OCI-LY7 (cell line): ENCODE data around the gene EPHA6. TPM values are rescaled to one million over a fixed set of nuclear protein-coding genes. Genes with fewer than 3 reads are reported as not detected.

Experiments
- BruUV-seq: library from RNA; stranded (reverse); fragments of 400-500 nt; replicated peaks from 2 replicates; lab custom pipeline; 2021; lab: Mats Ljungman, UMichigan
- CTCF ChIA-PET: fragments of 300-600 bp; sonication (Branson Sonifier 250); formaldehyde crosslinking; loops from one replicate; lab custom pipeline; 2022; ENCODE audit warnings: antibody characterized with exemption; ENCODE audit not compliant: unreplicated experiment; lab: Charles Lee
- POLR2A ChIA-PET: fragments of 300-600 bp; sonication (Branson Sonifier 250); formaldehyde crosslinking; loops from one replicate; lab custom pipeline; 2022; ENCODE audit warnings: antibody characterized with exemption; lab: Charles Lee
- DNase-seq: peaks from one replicate; pipeline ENCODE4 v3.0.0-alpha.2; 2015; ENCODE audit warnings: low spot score
- H2AFZ ChIP-seq: fragments of 200-600 bp; sonication (generic), shearing (Covaris generic); 2 replicates; pipeline ENCODE4 v1.6.1; 2014; ENCODE audit warnings: mild to moderate bottlenecking, antibody characterized with exemption, low read length, moderate library complexity
- H3K27ac ChIP-seq: fragments of 200-600 bp; sonication (generic); 2 replicates; pipeline ENCODE4 v1.5.1; 2014; ENCODE audit warnings: mixed run types, low read depth, mild to moderate bottlenecking, moderate library complexity, low read length, inconsistent platforms; ENCODE audit not compliant: poor library complexity, severe bottlenecking
- H3K36me3 ChIP-seq: fragments of 200-600 bp; sonication (generic); 2 replicates; pipeline ENCODE4 v1.6.1; 2014; ENCODE audit warnings: mild to moderate bottlenecking, antibody characterized with exemption, low read length, moderate library complexity, mixed read lengths; ENCODE audit not compliant: insufficient read depth
- H3K4me1 ChIP-seq: fragments of 200-600 bp; sonication (generic); 2 replicates; pipeline ENCODE4 v1.5.1; 2014; ENCODE audit warnings: mild to moderate bottlenecking, low read length; ENCODE audit not compliant: insufficient read depth, poor library complexity, severe bottlenecking
- H3K4me2 ChIP-seq: fragments of 200-600 bp; sonication (generic); 2 replicates; pipeline ENCODE4 v1.6.1; 2014; ENCODE audit warnings: mild to moderate bottlenecking, low read length
- H3K4me3 ChIP-seq: fragments of 200-600 bp; sonication (generic); 2 replicates; pipeline ENCODE4 v1.5.1; 2014; ENCODE audit warnings: mild to moderate bottlenecking, low read depth, low read length; ENCODE audit not compliant: poor library complexity, severe bottlenecking
- H3K79me2 ChIP-seq: fragments of 200-600 bp; sonication (generic); 2 replicates; pipeline ENCODE4 v1.6.1; 2016; ENCODE audit warnings: low read depth, mild to moderate bottlenecking, low read length, moderate library complexity, mixed read lengths; ENCODE audit not compliant: insufficient read depth
- H3K9me2 ChIP-seq: fragments of 200-600 bp; sonication (generic); 2 replicates; pipeline ENCODE4 v1.6.1; 2016; ENCODE audit warnings: mild to moderate bottlenecking, low read length, mixed read lengths; ENCODE audit not compliant: insufficient read depth
- H3K9me3 ChIP-seq: fragments of 200-600 bp; sonication (generic); 2 replicates; pipeline ENCODE4 v1.6.1; 2014; ENCODE audit warnings: mild to moderate bottlenecking, mixed run types, low read length, mixed read lengths
- H4K20me1 ChIP-seq: fragments of 200-600 bp; sonication (generic); 2 replicates; pipeline ENCODE4 v1.6.1; 2014; ENCODE audit warnings: mild to moderate bottlenecking, antibody characterized with exemption, low read length, moderate library complexity, mixed read lengths; ENCODE audit not compliant: insufficient read depth
- EZH2phosphoT487 ChIP-seq: fragments of 200-600 bp; sonication (generic); IDR thresholded peaks from 2 replicates; pipeline ENCODE4 v1.6.1; 2018; ENCODE audit warnings: low read depth, borderline replicate concordance, mild to moderate bottlenecking, mixed run types, antibody characterized with exemption, low read length, moderate library complexity, mixed read lengths
- intact Hi-C: fragments of 100-400 bp; cut with micrococcal nuclease; formaldehyde crosslinking; loops from one replicate; pipeline ENCODE4 v1.10.0; 2022; ENCODE audit not compliant: unreplicated experiment
- total RNA-seq, 2 experiments: library from RNA; depleted of rRNA in 1 of 2; stranded (reverse); fragments of >200 nt in 1 of 2; shearing (Covaris generic) in 1 of 2; gene quantifications; 2 replicates each; pipeline ENCODE4 v1.2.3, GENCODE V29; 2014 to 2022
- TF ChIP-seq, protein P1 (sequence below): fragments of 200-600 bp; sonication (generic); conservative IDR thresholded peaks from 2 replicates; pipeline ENCODE4 v1.5.1; 2014; ENCODE audit warnings: mild to moderate bottlenecking, antibody characterized with exemption, low read length, moderate library complexity, mixed read lengths

Gene EPHA6
- total RNA-seq, 2 experiments from 2014 or later = not detected

DNA sequence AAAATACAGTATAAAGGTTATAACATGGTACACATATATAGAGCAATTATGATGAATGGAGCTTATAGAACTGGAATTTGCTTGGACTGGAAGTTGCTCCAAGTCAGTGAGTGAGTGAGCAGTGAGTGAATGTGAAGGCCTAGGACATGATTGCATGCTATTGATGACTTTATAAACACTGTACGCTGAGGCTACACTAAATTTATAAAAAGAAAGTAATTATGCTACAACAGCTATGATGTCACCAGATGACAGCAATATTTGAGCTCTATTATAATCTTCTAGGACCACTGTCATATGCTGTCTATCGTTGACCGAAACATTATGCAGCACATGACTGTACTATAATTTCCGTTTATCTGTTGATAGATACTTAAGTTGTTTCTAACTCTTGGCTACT, 463.3 kb downstream of the EPHA6 start:
- CTCF ChIA-PET = no interaction called here
- no peak overlapping the region for H3K4me2 ChIP-seq
- no TSS peak for BruUV-seq
- H3K9me2 ChIP-seq = no peaks in the 10 kb centered on the region
- H4K20me1 ChIP-seq = no peaks in the 10 kb centered on the region
- intact Hi-C loops = no loop called here
- no peaks in the 10 kb centered on the region for H3K79me2 ChIP-seq
- H3K4me3 ChIP-seq = no peak overlapping the region
- no peaks in the 10 kb centered on the region for H3K36me3 ChIP-seq
- H3K4me1 ChIP-seq = no peaks in the 10 kb centered on the region
- no peaks in the 10 kb centered on the region for H3K9me3 ChIP-seq
- TF ChIP-seq EZH2phosphoT487 = no peak
- TF ChIP-seq, protein P1, sequence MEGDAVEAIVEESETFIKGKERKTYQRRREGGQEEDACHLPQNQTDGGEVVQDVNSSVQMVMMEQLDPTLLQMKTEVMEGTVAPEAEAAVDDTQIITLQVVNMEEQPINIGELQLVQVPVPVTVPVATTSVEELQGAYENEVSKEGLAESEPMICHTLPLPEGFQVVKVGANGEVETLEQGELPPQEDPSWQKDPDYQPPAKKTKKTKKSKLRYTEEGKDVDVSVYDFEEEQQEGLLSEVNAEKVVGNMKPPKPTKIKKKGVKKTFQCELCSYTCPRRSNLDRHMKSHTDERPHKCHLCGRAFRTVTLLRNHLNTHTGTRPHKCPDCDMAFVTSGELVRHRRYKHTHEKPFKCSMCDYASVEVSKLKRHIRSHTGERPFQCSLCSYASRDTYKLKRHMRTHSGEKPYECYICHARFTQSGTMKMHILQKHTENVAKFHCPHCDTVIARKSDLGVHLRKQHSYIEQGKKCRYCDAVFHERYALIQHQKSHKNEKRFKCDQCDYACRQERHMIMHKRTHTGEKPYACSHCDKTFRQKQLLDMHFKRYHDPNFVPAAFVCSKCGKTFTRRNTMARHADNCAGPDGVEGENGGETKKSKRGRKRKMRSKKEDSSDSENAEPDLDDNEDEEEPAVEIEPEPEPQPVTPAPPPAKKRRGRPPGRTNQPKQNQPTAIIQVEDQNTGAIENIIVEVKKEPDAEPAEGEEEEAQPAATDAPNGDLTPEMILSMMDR = no peak
- POLR2A ChIA-PET = no interaction called here
- H2AFZ ChIP-seq = no peak overlapping the region
- DNase-seq = no peak
- H3K27ac ChIP-seq = no peak overlapping the region

DNA sequence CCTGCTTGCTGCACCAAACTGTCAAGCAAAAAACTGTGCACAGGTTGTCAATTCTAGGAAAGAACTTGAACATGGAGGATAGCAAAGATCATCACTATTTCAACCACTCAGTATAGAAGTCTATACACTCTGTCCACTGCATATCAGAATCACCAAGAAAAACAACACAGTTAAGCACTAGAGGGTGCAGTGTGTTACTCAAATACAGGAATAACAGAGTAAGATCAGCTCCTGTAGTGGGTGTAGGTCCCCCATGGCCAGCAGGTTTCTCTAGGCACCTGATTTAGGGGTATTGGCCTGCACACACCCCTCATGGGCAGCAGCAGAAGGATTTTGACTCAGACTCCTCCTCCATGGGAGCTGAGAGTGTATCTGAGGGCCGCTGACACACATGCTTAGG, 464.1 kb downstream of the EPHA6 start:
- BruUV-seq = no TSS peak
- TF ChIP-seq, protein P1 = 0 out of 2 replicates have a peak, but pooled peaks have one; percentile 27
- no peak for TF ChIP-seq EZH2phosphoT487
- DNase-seq = no peak
- Histone ChIP-seq H3K4me3 (no peak overlapping the region), H3K27ac (no peak overlapping the region), H3K9me3 (no peaks in the 10 kb centered on the region), H3K9me2 (no peaks in the 10 kb centered on the region), H3K4me1 (no peaks in the 10 kb centered on the region), H3K4me2 (no peak overlapping the region), H4K20me1 (no peaks in the 10 kb centered on the region), H3K79me2 (no peaks in the 10 kb centered on the region), H3K36me3 (no peaks in the 10 kb centered on the region), H2AFZ (no peak overlapping the region)
- intact Hi-C loops = no loop called here
- CTCF ChIA-PET = no interaction called here
- POLR2A ChIA-PET = no interaction called here

DNA sequence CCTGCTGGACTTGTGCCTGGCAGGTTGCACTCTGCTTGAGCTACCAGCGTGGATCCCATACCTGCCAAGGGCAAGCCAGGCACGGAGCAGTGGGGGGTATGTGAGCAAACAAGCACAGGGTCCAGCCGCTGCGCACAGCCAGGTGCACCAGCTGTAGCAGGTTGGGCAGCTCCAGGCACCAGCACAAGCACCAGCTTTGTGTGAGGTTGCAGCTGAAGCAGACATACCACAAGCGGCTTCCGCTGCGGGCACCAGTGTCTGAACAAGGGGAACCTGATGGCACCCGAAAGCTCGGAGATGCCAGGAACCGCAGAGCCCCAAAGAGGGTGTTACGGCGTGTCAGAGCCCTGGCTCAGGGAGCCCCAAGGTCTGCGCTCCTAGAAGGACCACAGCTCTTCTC, 477.5 kb downstream of the EPHA6 start:
- no peaks in the 10 kb centered on the region for H3K4me1 ChIP-seq
- intact Hi-C loops = no loop called here
- no peak overlapping the region for H2AFZ ChIP-seq
- no peak overlapping the region for H3K27ac ChIP-seq
- POLR2A ChIA-PET = interaction anchor here (0.7 kb wide), 1 partner anchor 23 kb away, joined by 3 read pairs; no protein-coding TSS in a partner anchor
- no TSS peak for BruUV-seq
- no peaks in the 10 kb centered on the region for H3K9me2 ChIP-seq
- TF ChIP-seq EZH2phosphoT487 = no peak
- TF ChIP-seq, protein P1 = no peak
- H3K79me2 ChIP-seq = no peaks in the 10 kb centered on the region
- no peaks in the 10 kb centered on the region for H4K20me1 ChIP-seq
- H3K9me3 ChIP-seq = no peaks in the 10 kb centered on the region
- no peak overlapping the region for H3K4me2 ChIP-seq
- H3K36me3 ChIP-seq = no peaks in the 10 kb centered on the region
- H3K4me3 ChIP-seq = no peak overlapping the region
- DNase-seq = no peak
- CTCF ChIA-PET = no interaction called here
